ENCODE measurements around the gene PTGER2. TPM values are rescaled to one million over a fixed set of nuclear protein-coding genes. Genes with fewer than 3 reads are reported as not detected.

Gene PTGER2
- total RNA-seq, 1 experiment from 2014 or later = 0.41 TPM

DNA sequence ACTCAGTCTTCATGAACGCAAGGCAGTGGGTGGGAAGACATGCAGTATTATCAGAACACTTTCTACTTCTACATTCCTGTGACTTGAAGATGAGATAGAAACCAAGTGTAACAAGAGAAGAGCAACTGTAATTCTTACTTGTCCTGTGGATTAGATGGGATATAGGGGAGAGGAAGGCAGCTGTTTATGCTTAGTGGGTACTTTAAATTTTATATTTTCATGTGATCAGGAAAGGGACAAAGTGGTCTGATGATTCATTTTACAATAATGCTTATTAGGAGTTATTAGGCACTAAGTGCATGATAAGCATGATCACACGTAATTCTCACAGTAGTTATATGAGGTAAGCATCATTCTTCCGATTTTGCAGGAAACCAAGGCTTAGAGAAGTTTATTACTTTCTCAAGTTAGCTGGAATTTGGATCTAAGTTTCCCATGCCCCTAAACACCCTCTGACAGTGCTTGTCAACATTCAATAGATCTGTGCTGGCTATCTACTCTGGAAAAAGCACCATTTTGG lies 52.7 kb downstream of the PTGER2 start:
- TF ChIP-seq, protein P1, sequence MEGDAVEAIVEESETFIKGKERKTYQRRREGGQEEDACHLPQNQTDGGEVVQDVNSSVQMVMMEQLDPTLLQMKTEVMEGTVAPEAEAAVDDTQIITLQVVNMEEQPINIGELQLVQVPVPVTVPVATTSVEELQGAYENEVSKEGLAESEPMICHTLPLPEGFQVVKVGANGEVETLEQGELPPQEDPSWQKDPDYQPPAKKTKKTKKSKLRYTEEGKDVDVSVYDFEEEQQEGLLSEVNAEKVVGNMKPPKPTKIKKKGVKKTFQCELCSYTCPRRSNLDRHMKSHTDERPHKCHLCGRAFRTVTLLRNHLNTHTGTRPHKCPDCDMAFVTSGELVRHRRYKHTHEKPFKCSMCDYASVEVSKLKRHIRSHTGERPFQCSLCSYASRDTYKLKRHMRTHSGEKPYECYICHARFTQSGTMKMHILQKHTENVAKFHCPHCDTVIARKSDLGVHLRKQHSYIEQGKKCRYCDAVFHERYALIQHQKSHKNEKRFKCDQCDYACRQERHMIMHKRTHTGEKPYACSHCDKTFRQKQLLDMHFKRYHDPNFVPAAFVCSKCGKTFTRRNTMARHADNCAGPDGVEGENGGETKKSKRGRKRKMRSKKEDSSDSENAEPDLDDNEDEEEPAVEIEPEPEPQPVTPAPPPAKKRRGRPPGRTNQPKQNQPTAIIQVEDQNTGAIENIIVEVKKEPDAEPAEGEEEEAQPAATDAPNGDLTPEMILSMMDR (IDR thresholded peaks at IDR 0.05) = no peak
- TF ChIP-seq SIN3A (IDR thresholded peaks at IDR 0.05; ENCODE audit: borderline replicate concordance, insufficient read depth, low read depth, low read length) (no peak), REST (IDR thresholded peaks at IDR 0.05; ENCODE audit: insufficient read depth in 1 of 2, low read depth in 2 of 2, low read length in 1 of 2) (no peak), POLR2AphosphoS5 (IDR thresholded peaks at IDR 0.05; ENCODE audit: low read depth, low read length) (no peak)
- H3K9me3 ChIP-seq (ENCODE audit: control insufficient read depth, insufficient read depth, low read depth, low read length) = no peaks in the 10 kb centered on the region
- BruUV-seq (replicated peaks) = no TSS peak
- H3K27me3 ChIP-seq (ENCODE audit: control insufficient read depth, insufficient read depth, low read length) = no peaks in the 10 kb centered on the region
- H3K4me3 ChIP-seq (ENCODE audit: low read depth in 2 of 2, low read length in 2 of 2) = no peak overlapping the region
- H3K36me3 ChIP-seq (ENCODE audit: control insufficient read depth, insufficient read depth, low read length) = no peaks in the 10 kb centered on the region
- POLR2A ChIA-PET = no interaction called here
- no peak for DNase-seq (ENCODE audit: low read depth, low spot score)
- no peaks in the 10 kb centered on the region for H3K4me1 ChIP-seq (ENCODE audit: control insufficient read depth, insufficient read depth, low read length)
- CTCF ChIA-PET = no interaction called here
- in situ Hi-C loops (cut with HindIII; ENCODE audit: low pct_unique_long_range_greater_than_20kb, low sequenced_read_pairs) (no loop called here), intact Hi-C loops (cut with micrococcal nuclease; ENCODE audit: unreplicated experiment) (no loop called here)
- no peak overlapping the region for H3K27ac ChIP-seq (ENCODE audit: low read length)
- ATAC-seq = no peak

- no peak for DNase-seq (ENCODE audit: low read depth, low spot score)
- no peaks in the 10 kb centered on the region for H3K27me3 ChIP-seq (ENCODE audit: control insufficient read depth, insufficient read depth, low read length)
- in situ Hi-C loops (cut with HindIII; ENCODE audit: low pct_unique_long_range_greater_than_20kb, low sequenced_read_pairs) = no loop called here
- ChIA-PET POLR2A (no interaction called here), CTCF (no interaction called here)
- intact Hi-C loops (cut with micrococcal nuclease; ENCODE audit: unreplicated experiment) = no loop called here
- TF ChIP-seq, protein P1 (IDR thresholded peaks at IDR 0.05) = no peak
- TF ChIP-seq TCF7L2 (IDR thresholded peaks at IDR 0.05; ENCODE audit: low read depth, low read length) (no peak), SIN3A (IDR thresholded peaks at IDR 0.05; ENCODE audit: borderline replicate concordance, insufficient read depth, low read depth, low read length) (no peak), REST (IDR thresholded peaks at IDR 0.05; ENCODE audit: insufficient read depth in 1 of 2, low read depth in 2 of 2, low read length in 1 of 2) (no peak), POLR2AphosphoS5 (IDR thresholded peaks at IDR 0.05; ENCODE audit: low read depth, low read length) (no peak)
- BruUV-seq (replicated peaks) = no TSS peak
- H3K9me3 ChIP-seq (ENCODE audit: control insufficient read depth, insufficient read depth, low read depth, low read length) = no peaks in the 10 kb centered on the region
- H3K27ac ChIP-seq (ENCODE audit: low read length) = no peak overlapping the region
- no peak for ATAC-seq
- no peaks in the 10 kb centered on the region for H3K4me1 ChIP-seq (ENCODE audit: control insufficient read depth, insufficient read depth, low read length)
- H3K4me3 ChIP-seq (ENCODE audit: low read depth in 2 of 2, low read length in 2 of 2) = no peak overlapping the region
- no peaks in the 10 kb centered on the region for H3K36me3 ChIP-seq (ENCODE audit: control insufficient read depth, insufficient read depth, low read length)
Measured at GRCh38 chr14:52369305-52369801, 55.2 kb downstream of the PTGER2 start.
